Chondrocyte (in vitro differentiated cells): Measurements from ENCODE around the gene HAP1. TPM values are rescaled to one million over a fixed set of nuclear protein-coding genes. Genes with fewer than 3 reads are reported as not detected.
"Not testable (repeated sequence)": the region's sequence is repeated elsewhere in the genome, so short reads cannot be mapped to it uniquely, and the experiment has no call there.

Experiments used
- DNase-seq: peaks from one replicate; pipeline ENCODE4 v3.0.0; 2021; ENCODE audit warnings: mixed read lengths, low spot score
- H3K27ac Mint-ChIP-seq: one replicate; pipeline ENCODE4 v1.8.0; 2021; ENCODE audit warnings: mild to moderate bottlenecking, moderate library complexity, mixed read lengths; ENCODE audit not compliant: unreplicated experiment
- H3K27me3 Mint-ChIP-seq: 2 replicates; pipeline ENCODE4 v1.8.0; 2021; ENCODE audit warnings: low read depth, mixed read lengths
- H3K36me3 Mint-ChIP-seq: 2 replicates; pipeline ENCODE4 v1.8.0; 2021; ENCODE audit warnings: low read depth, mixed read lengths
- H3K4me1 Mint-ChIP-seq: 2 replicates; pipeline ENCODE4 v1.8.0; 2021; ENCODE audit warnings: low read depth, mild to moderate bottlenecking, mixed read lengths
- H3K4me3 Mint-ChIP-seq: one replicate; pipeline ENCODE4 v1.8.0; 2021; ENCODE audit warnings: mild to moderate bottlenecking, moderate library complexity, mixed read lengths; ENCODE audit not compliant: unreplicated experiment
- H3K9me3 Mint-ChIP-seq: 2 replicates; pipeline ENCODE4 v1.8.0; 2021; ENCODE audit warnings: low read depth, mixed read lengths
- total RNA-seq: library from RNA; stranded (reverse); gene quantifications from 3 replicates; pipeline ENCODE4 v1.2.1, GENCODE V29; 2021
- TF ChIP-seq, protein P1 (sequence below): fragments of 200-600 bp; sonication (generic); IDR thresholded peaks from 2 replicates; pipeline ENCODE4 v1.5.0; 2021; ENCODE audit warnings: antibody characterized with exemption, mild to moderate bottlenecking, moderate library complexity

HAP1 gene
- total RNA-seq, 1 donor from 2014 or later = not detected

- Mint-ChIP-seq H3K27me3 (peaks cover 2% of the 10 kb centered on the region), H3K36me3 (no peaks in the 10 kb centered on the region)
Measured at GRCh38 chr17:41707803-41708669, 26.4 kb downstream of the HAP1 start.

DNA sequence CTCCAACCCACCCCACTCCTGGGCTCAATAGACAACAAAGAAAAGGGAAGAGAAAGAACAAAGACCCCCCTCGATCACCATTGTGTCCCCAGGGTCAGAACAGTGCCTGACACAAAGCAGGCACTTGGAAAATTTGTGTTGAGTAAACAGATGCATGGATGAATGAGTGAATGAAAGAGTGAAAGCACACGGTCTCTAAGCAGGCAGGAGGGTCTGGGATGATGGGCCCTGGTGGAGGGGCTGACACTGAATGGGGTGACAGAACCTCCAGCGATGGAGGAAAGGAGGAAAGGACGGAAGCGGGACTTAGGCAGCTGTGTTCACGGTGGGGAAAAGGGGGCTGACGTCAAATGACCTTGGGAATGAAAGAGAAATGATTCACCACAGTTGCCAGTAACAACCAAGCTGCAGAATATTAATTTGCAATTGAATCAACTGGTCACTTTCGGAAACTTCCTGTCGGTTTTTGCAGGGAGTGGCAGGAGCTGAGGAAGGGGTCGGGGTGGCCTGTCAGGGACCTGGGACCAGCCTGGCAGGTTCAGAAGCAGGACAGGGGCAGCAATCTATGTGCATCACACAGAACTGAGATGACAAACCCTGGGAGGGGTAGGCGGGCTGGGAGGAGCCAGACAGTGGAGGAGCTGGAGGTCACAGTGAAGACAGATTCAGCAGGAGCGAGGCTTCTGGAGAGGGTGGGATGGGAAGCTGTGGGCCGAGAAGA, 29.0 kb downstream of the HAP1 start:
- Mint-ChIP-seq H3K36me3 (no peaks in the 10 kb centered on the region), H3K27ac (no peak overlapping the region), H3K9me3 (peaks cover 3% of the 10 kb centered on the region), H3K27me3 (peaks cover 5% of the 10 kb centered on the region), H3K4me1 (peaks cover under 1% of the 10 kb centered on the region), H3K4me3 (no peak overlapping the region)
- no peak for DNase-seq
- TF ChIP-seq, protein P1, sequence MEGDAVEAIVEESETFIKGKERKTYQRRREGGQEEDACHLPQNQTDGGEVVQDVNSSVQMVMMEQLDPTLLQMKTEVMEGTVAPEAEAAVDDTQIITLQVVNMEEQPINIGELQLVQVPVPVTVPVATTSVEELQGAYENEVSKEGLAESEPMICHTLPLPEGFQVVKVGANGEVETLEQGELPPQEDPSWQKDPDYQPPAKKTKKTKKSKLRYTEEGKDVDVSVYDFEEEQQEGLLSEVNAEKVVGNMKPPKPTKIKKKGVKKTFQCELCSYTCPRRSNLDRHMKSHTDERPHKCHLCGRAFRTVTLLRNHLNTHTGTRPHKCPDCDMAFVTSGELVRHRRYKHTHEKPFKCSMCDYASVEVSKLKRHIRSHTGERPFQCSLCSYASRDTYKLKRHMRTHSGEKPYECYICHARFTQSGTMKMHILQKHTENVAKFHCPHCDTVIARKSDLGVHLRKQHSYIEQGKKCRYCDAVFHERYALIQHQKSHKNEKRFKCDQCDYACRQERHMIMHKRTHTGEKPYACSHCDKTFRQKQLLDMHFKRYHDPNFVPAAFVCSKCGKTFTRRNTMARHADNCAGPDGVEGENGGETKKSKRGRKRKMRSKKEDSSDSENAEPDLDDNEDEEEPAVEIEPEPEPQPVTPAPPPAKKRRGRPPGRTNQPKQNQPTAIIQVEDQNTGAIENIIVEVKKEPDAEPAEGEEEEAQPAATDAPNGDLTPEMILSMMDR = no peak

More at GRCh38 chr17:41707803-41708669, 26.4 kb downstream of the HAP1 start:
- Mint-ChIP-seq H3K27ac (no peak overlapping the region), H3K9me3 (peaks cover 3% of the 10 kb centered on the region), H3K4me3 (no peak overlapping the region), H3K4me1 (peaks cover 4% of the 10 kb centered on the region)
- TF ChIP-seq, protein P1 = no peak
- DNase-seq = no peak

DNA sequence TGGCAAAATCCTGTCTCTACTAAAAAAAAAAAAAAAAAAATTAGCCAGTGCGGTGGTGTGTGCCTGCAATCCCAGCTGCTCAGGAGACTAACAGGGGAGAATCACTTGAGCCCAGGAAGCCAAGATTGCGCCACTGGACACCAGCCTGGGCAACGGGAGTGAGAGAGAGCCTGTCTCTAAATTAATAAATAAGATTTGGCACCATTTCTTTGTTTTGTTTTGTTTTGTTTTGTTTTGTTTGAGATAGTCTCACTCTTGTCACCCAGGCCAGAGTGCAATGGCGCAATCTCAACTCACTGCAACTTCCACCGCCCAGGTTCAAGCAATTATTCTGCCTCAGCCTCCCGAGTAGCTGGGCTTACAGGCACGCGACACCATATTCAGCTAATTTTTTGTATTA, 31.7 kb downstream of the HAP1 start:
- Mint-ChIP-seq H3K9me3 (no peaks in the 10 kb centered on the region), H3K4me1 (no peaks in the 10 kb centered on the region), H3K4me3 (no peak overlapping the region), H3K27me3 (peaks cover 5% of the 10 kb centered on the region), H3K27ac (no peak overlapping the region), H3K36me3 (no peaks in the 10 kb centered on the region)
- TF ChIP-seq, protein P1 = no peak
- no peak for DNase-seq

- not testable (repeated sequence) for H3K36me3 Mint-ChIP-seq, H3K4me3 Mint-ChIP-seq, H3K9me3 Mint-ChIP-seq, H3K27ac Mint-ChIP-seq, DNase-seq, H3K4me1 Mint-ChIP-seq, H3K27me3 Mint-ChIP-seq
Measured at GRCh38 chr17:41700843-41701242, 33.6 kb downstream of the HAP1 start.

DNA sequence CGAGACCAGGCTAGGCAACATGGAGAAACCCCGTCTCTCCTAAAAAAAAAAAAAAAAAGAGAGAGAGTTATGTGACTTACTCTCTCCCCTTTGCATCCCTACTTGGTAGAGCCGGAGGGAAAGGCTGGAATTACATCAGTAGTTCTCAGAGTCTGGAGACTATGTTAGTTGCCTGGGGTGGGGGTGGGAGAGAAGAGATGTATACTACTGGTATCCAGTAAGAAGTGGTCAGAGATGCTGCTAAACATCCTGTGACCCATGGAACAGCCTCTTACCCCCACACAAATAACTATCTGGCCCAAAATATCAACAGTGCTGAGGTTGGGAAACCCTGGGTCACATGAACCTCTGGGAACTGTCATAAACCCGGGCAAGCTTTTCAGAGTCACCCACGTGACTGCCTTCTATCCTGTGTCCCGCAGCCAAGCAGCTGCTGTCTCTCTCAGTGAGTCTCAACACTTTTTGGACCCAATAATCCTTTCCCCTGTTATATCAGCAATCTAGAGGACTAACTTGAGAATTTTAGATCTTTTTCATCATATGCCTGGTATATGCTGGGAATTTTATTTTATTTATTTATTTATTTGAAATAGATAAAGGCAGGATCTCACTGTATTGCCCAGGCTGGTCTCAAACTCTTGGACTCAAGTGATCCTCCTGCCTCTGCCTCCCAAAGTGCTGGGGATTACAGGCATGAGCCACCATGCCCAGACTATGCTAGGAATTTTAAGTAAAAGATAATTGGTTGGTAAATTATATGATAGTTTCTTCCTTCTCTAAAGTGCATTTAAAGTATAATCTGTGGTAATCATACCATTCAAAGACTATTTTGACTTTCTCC, 37.1 kb downstream of the HAP1 start:
- H3K36me3 Mint-ChIP-seq = peaks cover 6% of the 10 kb centered on the region
- H3K4me3 Mint-ChIP-seq = no peak overlapping the region
- no peak for DNase-seq
- H3K27me3 Mint-ChIP-seq = peaks cover 3% of the 10 kb centered on the region
- TF ChIP-seq, protein P1 = no peak
- peaks cover 11% of the 10 kb centered on the region for H3K4me1 Mint-ChIP-seq
- peak overlapping the region; percentile 12 for H3K27ac Mint-ChIP-seq
- no peaks in the 10 kb centered on the region for H3K9me3 Mint-ChIP-seq
